Testis (tissue), 2 donors: ENCODE data around the gene NCAM2.

Experiments
- POLR2A ChIP-seq: fragments of 450-650 bp; IDR thresholded peaks from one replicate; pipeline ENCODE4 v1.6.1; 2017; ENCODE audit warnings: antibody characterized with exemption, mild to moderate bottlenecking, moderate library complexity
- TF ChIP-seq, protein P1 (sequence below), 3 experiments: fragments of 450-650 bp in 2 of 3; fragments of 200-600 bp in 1 of 3; sonication (generic) in 1 of 3; IDR thresholded peaks; one replicate each; pipeline ENCODE4 v1.5.1; 2016 to 2019; ENCODE audit warnings: antibody characterized with exemption in 3 of 3, mild to moderate bottlenecking in 2 of 3, moderate library complexity in 1 of 3

DNA sequence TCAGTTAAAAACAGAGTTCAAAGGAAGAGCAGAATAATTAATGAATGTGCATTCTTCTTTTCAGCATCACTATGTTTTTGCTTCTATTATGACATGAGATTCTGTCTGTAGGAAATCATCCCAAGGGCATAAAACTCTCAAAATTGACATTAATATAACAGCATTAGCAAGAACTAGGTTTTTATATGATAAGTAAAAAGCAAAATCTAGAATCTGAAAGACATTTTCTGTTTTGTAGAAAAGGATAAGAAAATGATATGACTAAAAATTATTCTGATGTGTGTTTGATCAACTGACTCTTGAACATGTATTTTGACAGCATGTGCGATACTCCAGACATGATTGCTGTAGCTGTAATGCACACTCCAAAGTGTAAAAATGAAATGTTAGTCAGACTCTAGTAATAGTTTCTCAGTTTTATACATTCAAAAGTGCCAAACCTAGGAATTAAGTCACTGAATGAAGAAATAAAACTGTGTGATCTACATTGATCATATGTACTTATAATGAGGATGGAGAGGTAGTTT lies 197.3 kb downstream of the NCAM2 start:
- no peak for TF ChIP-seq POLR2A
- TF ChIP-seq, protein P1, sequence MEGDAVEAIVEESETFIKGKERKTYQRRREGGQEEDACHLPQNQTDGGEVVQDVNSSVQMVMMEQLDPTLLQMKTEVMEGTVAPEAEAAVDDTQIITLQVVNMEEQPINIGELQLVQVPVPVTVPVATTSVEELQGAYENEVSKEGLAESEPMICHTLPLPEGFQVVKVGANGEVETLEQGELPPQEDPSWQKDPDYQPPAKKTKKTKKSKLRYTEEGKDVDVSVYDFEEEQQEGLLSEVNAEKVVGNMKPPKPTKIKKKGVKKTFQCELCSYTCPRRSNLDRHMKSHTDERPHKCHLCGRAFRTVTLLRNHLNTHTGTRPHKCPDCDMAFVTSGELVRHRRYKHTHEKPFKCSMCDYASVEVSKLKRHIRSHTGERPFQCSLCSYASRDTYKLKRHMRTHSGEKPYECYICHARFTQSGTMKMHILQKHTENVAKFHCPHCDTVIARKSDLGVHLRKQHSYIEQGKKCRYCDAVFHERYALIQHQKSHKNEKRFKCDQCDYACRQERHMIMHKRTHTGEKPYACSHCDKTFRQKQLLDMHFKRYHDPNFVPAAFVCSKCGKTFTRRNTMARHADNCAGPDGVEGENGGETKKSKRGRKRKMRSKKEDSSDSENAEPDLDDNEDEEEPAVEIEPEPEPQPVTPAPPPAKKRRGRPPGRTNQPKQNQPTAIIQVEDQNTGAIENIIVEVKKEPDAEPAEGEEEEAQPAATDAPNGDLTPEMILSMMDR (IDR thresholded peaks at IDR 0.05), result no peak
